Measurements from ENCODE around the gene TRPM1.

Gene TRPM1

GRCh38 chr15:31010036-31010435 lies 91.5 kb downstream of the TRPM1 start:
- no peaks in the 10 kb centered on the region for H3K36me3 ChIP-seq (replicated peaks; ENCODE audit: insufficient read depth, low read length)
- H3K4me3 ChIP-seq (ENCODE audit: low read length), result no peak overlapping the region
- H3K4me1 ChIP-seq (ENCODE audit: low read length), result peaks cover 57% of the 10 kb centered on the region
- no peaks in the 10 kb centered on the region for H3K9me2 ChIP-seq (replicated peaks; ENCODE audit: insufficient read depth, low read length)
- H3F3A ChIP-seq (ENCODE audit: insufficient read depth, low read length), result peaks cover 31% of the 10 kb centered on the region
- no peaks in the 10 kb centered on the region for H4K20me1 ChIP-seq (ENCODE audit: insufficient read depth, low read length)
- no peaks in the 10 kb centered on the region for H3K9me3 ChIP-seq (replicated peaks; ENCODE audit: insufficient read depth, low read length)
- no peaks in the 10 kb centered on the region for H3K27me3 ChIP-seq (replicated peaks; ENCODE audit: insufficient read depth, low read length)
- TF ChIP-seq EZH2 (optimal IDR thresholded peaks at IDR 0.05; ENCODE audit: low read depth, low read length) (no peak), EZH2phosphoT487 (IDR thresholded peaks at IDR 0.05; ENCODE audit: low read length) (no peak)
- TF ChIP-seq, protein P1, sequence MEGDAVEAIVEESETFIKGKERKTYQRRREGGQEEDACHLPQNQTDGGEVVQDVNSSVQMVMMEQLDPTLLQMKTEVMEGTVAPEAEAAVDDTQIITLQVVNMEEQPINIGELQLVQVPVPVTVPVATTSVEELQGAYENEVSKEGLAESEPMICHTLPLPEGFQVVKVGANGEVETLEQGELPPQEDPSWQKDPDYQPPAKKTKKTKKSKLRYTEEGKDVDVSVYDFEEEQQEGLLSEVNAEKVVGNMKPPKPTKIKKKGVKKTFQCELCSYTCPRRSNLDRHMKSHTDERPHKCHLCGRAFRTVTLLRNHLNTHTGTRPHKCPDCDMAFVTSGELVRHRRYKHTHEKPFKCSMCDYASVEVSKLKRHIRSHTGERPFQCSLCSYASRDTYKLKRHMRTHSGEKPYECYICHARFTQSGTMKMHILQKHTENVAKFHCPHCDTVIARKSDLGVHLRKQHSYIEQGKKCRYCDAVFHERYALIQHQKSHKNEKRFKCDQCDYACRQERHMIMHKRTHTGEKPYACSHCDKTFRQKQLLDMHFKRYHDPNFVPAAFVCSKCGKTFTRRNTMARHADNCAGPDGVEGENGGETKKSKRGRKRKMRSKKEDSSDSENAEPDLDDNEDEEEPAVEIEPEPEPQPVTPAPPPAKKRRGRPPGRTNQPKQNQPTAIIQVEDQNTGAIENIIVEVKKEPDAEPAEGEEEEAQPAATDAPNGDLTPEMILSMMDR (IDR thresholded peaks at IDR 0.05; ENCODE audit: low read length), result no peak
- no peaks in the 10 kb centered on the region for H3K79me2 ChIP-seq (ENCODE audit: low read length)
- no peak overlapping the region for H2AFZ ChIP-seq (ENCODE audit: low read length)
- no peak overlapping the region for H3K4me2 ChIP-seq (ENCODE audit: low read depth, low read length)
- DNase-seq, result no peak
- no peak overlapping the region for H3K27ac ChIP-seq (ENCODE audit: low read length)
- H3K9ac ChIP-seq (ENCODE audit: low read length), result no peak overlapping the region

- no peak overlapping the region for H3K4me3 ChIP-seq (ENCODE audit: low read length)
- H3K27ac ChIP-seq (ENCODE audit: low read length), result peak overlapping the region; percentile 94; the same call in 1 of the 2 replicates
- no peaks in the 10 kb centered on the region for H3K79me2 ChIP-seq (ENCODE audit: low read length)
- H4K20me1 ChIP-seq (ENCODE audit: insufficient read depth, low read length), result no peaks in the 10 kb centered on the region
- H3F3A ChIP-seq (ENCODE audit: insufficient read depth, low read length), result peaks cover 33% of the 10 kb centered on the region
- DNase-seq, result no peak
- no peaks in the 10 kb centered on the region for H3K27me3 ChIP-seq (replicated peaks; ENCODE audit: insufficient read depth, low read length)
- H3K36me3 ChIP-seq (replicated peaks; ENCODE audit: insufficient read depth, low read length), result no peaks in the 10 kb centered on the region
- H3K4me2 ChIP-seq (ENCODE audit: low read depth, low read length), result 0 out of 2 replicates have a peak overlapping the region, but pooled peaks have one; percentile 2
- H3K9me3 ChIP-seq (replicated peaks; ENCODE audit: insufficient read depth, low read length), result no peaks in the 10 kb centered on the region
- no peak overlapping the region for H2AFZ ChIP-seq (ENCODE audit: low read length)
- peaks cover 72% of the 10 kb centered on the region for H3K4me1 ChIP-seq (ENCODE audit: low read length)
- no peak overlapping the region for H3K9ac ChIP-seq (ENCODE audit: low read length)
- no peaks in the 10 kb centered on the region for H3K9me2 ChIP-seq (replicated peaks; ENCODE audit: insufficient read depth, low read length)
- TF ChIP-seq, protein P1 (IDR thresholded peaks at IDR 0.05; ENCODE audit: low read length), result no peak
- no peak for TF ChIP-seq EZH2 (optimal IDR thresholded peaks at IDR 0.05; ENCODE audit: low read depth, low read length)
- no peak for TF ChIP-seq EZH2phosphoT487 (IDR thresholded peaks at IDR 0.05; ENCODE audit: low read length)
Measured at GRCh38 chr15:31005660-31006059, 95.9 kb downstream of the TRPM1 start.

DNA sequence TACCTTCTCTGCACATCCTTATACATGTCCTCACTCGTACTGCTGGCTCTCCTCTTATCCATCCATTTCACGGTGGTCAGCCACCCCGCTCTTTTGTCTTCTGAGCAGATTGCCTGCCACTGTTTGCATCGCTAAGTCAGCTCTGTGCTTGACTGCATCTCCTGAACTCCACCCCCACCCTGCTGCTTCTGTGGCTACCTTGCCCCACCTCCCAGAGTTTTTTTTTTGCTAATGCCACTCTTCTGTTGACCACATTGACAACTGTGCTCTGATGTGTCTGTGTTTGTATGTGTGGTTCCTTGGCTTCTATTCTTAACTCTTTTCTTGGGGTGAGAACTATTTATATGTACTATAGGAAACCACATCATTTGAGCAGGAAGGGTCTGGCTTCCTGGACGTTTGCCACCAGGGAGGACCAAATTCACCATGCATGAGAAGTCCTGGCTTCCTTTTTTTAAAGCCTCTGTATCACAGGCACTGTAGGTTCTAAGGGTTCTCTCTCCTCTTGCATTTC lies 97.2 kb downstream of the TRPM1 start:
- Histone ChIP-seq H3K79me2 (ENCODE audit: low read length) (no peaks in the 10 kb centered on the region), H3K36me3 (replicated peaks; ENCODE audit: insufficient read depth, low read length) (no peaks in the 10 kb centered on the region), H3K4me3 (ENCODE audit: low read length) (peak overlapping the region; percentile 51), H3K4me2 (ENCODE audit: low read depth, low read length) (peak overlapping the region; percentile 90), H3K27ac (ENCODE audit: low read length) (peak overlapping the region; percentile 94), H3K4me1 (ENCODE audit: low read length) (peaks cover 69% of the 10 kb centered on the region), H3K27me3 (replicated peaks; ENCODE audit: insufficient read depth, low read length) (no peaks in the 10 kb centered on the region), H4K20me1 (ENCODE audit: insufficient read depth, low read length) (no peaks in the 10 kb centered on the region), H3K9me2 (replicated peaks; ENCODE audit: insufficient read depth, low read length) (no peaks in the 10 kb centered on the region), H3F3A (ENCODE audit: insufficient read depth, low read length) (peaks cover 29% of the 10 kb centered on the region), H2AFZ (ENCODE audit: low read length) (peak overlapping the region; percentile 54; the same call in 1 of the 2 replicates), H3K9ac (ENCODE audit: low read length) (peak overlapping the region; percentile 68), H3K9me3 (replicated peaks; ENCODE audit: insufficient read depth, low read length) (no peaks in the 10 kb centered on the region)
- peak; percentile 99 for DNase-seq
- TF ChIP-seq EZH2 (optimal IDR thresholded peaks at IDR 0.05; ENCODE audit: low read depth, low read length), result no peak
- TF ChIP-seq, protein P1 (IDR thresholded peaks at IDR 0.05; ENCODE audit: low read length), result no peak
- no peak for TF ChIP-seq EZH2phosphoT487 (IDR thresholded peaks at IDR 0.05; ENCODE audit: low read length)
